Measurements from ENCODE around the gene GALNT12. TPM values are rescaled to one million over a fixed set of nuclear protein-coding genes. Genes with fewer than 3 reads are reported as not detected.

GALNT12 gene
- total and polyA plus RNA-seq, 8 donors = 14.6 to 24.6 (median 19.6) TPM

DNA sequence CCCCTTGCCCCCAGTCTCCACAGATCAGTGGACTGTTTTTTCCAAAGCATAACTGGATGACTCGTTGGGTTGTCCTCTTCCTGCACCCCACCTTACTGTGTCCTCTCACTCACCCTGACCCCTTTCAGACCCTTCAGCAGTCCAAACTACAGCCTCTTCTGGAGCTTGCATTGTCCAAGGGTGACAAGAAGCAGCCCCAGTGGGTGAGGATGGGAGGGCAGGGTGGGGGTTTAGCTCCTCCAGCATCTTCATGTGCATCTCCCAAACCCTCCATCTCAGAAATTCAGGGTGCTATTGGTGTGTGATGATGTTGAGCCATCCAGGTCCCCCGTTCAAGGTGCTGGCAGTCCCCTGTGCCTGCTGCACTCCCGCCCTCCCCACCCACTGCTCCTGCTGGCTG lies 73.9 kb downstream of the GALNT12 start:
- TF ChIP-seq, protein P1, sequence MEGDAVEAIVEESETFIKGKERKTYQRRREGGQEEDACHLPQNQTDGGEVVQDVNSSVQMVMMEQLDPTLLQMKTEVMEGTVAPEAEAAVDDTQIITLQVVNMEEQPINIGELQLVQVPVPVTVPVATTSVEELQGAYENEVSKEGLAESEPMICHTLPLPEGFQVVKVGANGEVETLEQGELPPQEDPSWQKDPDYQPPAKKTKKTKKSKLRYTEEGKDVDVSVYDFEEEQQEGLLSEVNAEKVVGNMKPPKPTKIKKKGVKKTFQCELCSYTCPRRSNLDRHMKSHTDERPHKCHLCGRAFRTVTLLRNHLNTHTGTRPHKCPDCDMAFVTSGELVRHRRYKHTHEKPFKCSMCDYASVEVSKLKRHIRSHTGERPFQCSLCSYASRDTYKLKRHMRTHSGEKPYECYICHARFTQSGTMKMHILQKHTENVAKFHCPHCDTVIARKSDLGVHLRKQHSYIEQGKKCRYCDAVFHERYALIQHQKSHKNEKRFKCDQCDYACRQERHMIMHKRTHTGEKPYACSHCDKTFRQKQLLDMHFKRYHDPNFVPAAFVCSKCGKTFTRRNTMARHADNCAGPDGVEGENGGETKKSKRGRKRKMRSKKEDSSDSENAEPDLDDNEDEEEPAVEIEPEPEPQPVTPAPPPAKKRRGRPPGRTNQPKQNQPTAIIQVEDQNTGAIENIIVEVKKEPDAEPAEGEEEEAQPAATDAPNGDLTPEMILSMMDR (IDR thresholded peaks at IDR 0.05) = no peak
- Histone ChIP-seq H3K4me3 (no peak overlapping the region), H3K27ac (no peak overlapping the region), H3K4me1 (peaks cover 6 to 9% of the 10 kb centered on the region in 2 donors), H3K9me3 (no peaks in the 10 kb centered on the region), H3K36me3 (no peaks in the 10 kb centered on the region), H3K27me3 (no peaks in the 10 kb centered on the region)
- no peak for DNase-seq
- ATAC-seq = no peak
- intact Hi-C loops (cut with DNase I) = no loop called here

DNA sequence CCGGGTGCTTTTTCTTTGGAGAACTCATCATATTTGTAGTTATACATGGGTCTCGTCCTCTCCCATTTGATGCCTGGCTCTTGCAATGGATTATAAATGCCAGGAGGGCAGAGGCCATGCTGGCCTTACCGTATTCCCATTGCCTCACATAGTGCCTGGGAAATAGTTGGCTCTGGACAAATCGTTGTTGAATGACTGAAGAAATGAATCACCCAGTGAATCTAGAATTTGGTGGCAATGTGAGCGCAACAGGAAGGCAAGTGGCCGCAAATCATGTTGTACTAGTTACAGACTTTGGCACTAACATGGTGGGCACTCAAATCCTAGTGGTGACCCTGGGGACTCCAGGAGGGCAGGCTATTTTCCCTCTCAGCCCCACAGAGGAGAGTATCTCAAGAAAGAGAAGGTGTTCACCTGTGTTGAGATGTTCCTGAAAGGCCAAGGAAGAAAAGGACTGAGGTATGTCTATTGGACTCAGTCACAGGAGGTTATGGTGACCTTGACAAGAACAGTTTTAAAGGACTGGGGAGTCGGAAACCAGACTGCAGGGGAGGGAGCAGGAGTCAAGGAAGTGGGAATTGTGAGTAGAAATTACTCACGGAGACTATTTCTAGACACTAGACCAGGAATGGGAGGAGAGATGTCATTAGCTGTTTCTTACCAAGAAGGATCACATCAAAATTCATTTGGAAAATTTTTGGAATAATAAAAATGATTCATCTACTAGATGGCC lies 74.5 kb downstream of the GALNT12 start:
- ATAC-seq (peak; percentile 33), DNase-seq (no peak)
- intact Hi-C loops (cut with DNase I) = no loop called here
- Histone ChIP-seq H3K27ac (peak overlapping the region in 1 of 2 donors; percentile 26), H3K9me3 (no peaks in the 10 kb centered on the region), H3K27me3 (no peaks in the 10 kb centered on the region), H3K4me1 (peaks cover 8 to 16% of the 10 kb centered on the region in 2 donors), H3K4me3 (no peak overlapping the region), H3K36me3 (no peaks in the 10 kb centered on the region)
- TF ChIP-seq, protein P1 (IDR thresholded peaks at IDR 0.05) = no peak

DNA sequence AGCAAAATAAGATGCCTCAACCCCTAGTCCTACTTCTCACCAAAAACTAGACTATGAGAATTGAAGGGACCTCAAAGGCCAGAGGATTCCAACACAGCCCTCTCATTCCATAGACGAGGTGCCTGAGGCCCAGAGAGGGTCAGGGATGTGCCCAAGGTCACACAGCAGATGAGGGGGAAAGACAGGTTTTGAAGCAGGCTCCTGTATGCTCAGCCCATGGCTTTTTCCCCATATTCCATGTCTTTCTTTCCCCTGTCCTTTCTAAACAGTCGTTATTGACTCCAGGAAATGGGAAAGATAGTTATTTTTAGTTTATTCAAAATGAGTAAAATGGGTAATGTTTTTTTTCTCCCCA lies 75.1 kb downstream of the GALNT12 start:
- Histone ChIP-seq H3K4me3 (no peak overlapping the region), H3K9me3 (no peaks in the 10 kb centered on the region), H3K4me1 (peaks cover 8 to 19% of the 10 kb centered on the region in 2 donors), H3K27ac (peak overlapping the region in 1 of 2 donors; percentile 23), H3K27me3 (no peaks in the 10 kb centered on the region), H3K36me3 (no peaks in the 10 kb centered on the region)
- DNase-seq = no peak
- TF ChIP-seq, protein P1 (IDR thresholded peaks at IDR 0.05) = no peak
- intact Hi-C loops (cut with DNase I) = no loop called here
- no peak for ATAC-seq

DNA sequence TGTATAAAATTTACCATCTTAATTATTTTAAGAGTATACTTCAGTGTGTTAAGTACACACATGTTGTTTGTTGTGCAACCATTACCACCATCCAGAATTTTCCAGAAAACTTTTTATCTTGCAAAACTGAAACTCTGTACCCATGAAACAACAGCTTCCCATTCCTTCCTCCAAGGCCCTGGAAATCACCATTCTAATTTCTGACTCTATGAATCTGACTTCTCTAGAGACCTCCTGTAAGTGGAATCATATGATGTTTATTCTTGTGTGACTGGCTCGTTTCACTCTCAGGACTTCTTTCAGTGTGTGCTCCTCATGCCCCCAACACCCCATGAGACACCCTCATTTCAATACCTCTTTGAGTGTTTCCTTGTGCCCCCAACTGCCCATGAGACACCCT lies 75.8 kb downstream of the GALNT12 start:
- TF ChIP-seq, protein P1 (IDR thresholded peaks at IDR 0.05) = no peak
- intact Hi-C loops (cut with DNase I) = no loop called here
- H3K36me3 ChIP-seq = no peaks in the 10 kb centered on the region

DNA sequence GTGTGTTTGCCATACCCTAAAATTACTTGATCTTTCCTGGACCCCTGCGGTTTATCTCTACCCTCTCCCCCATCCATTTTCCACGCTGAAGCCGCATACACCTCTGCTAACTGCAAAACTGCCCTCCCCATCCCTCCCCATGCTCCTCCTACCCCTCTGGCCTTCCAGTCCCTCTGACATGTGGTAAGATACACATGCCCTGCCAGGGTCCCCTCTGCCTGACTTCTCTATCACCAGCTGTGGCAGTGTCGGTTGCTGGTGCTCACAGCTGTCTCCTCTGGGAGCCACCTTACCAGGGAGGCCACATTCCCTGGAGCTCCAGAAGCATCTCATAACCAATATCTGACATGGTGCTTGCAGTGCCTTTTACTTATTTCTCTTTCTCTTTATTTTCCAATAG lies 77.4 kb downstream of the GALNT12 start:
- ATAC-seq = no peak

More for the DNA sequence above, 75.8 kb downstream of the GALNT12 start:
- ATAC-seq = no peak
- Histone ChIP-seq H3K9me3 (no peaks in the 10 kb centered on the region), H3K4me3 (no peak overlapping the region), H3K27ac (no peak overlapping the region), H3K27me3 (no peaks in the 10 kb centered on the region), H3K4me1 (peaks cover 8 to 25% of the 10 kb centered on the region in 2 donors)
- DNase-seq = no peak

More for the DNA sequence above, 77.4 kb downstream of the GALNT12 start:
- DNase-seq = no peak
- intact Hi-C loops (cut with DNase I) = no loop called here
- TF ChIP-seq, protein P1 (IDR thresholded peaks at IDR 0.05) = no peak
- Histone ChIP-seq H3K9me3 (no peaks in the 10 kb centered on the region), H3K27ac (no peak overlapping the region), H3K4me1 (peaks cover 13 to 21% of the 10 kb centered on the region in 2 donors), H3K36me3 (no peaks in the 10 kb centered on the region), H3K27me3 (no peaks in the 10 kb centered on the region), H3K4me3 (no peak overlapping the region)

Measured in left lung (tissue), 10 donors.